Hepatocyte (in vitro differentiated cells): ENCODE results near the gene PLRG1. TPM values are rescaled to one million over a fixed set of nuclear protein-coding genes. Genes with fewer than 3 reads are reported as not detected.

Source experiments
- DNase-seq: peaks from one replicate; pipeline ENCODE4 v3.0.0-alpha.2; 2016; ENCODE audit warnings: low spot score
- H2AFZ ChIP-seq: fragments of 200-600 bp; sonication (generic); 2 replicates; pipeline ENCODE4 v1.6.0; 2016; ENCODE audit warnings: antibody characterized with exemption, mild to moderate bottlenecking
- H3K27ac ChIP-seq: fragments of 200-600 bp; sonication (generic); 2 replicates; pipeline ENCODE4 v1.5.1; 2016; ENCODE audit warnings: mild to moderate bottlenecking
- H3K27me3 ChIP-seq: fragments of 200-600 bp; sonication (generic); 2 replicates; pipeline ENCODE4 v1.6.1; 2016
- H3K36me3 ChIP-seq: fragments of 200-600 bp; sonication (generic); replicated peaks from 2 replicates; pipeline ENCODE4 v1.5.1; 2016; ENCODE audit warnings: low read depth; ENCODE audit not compliant: insufficient read depth
- H3K4me1 ChIP-seq: fragments of 200-600 bp; sonication (generic); 2 replicates; pipeline ENCODE4 v1.5.1; 2016; ENCODE audit warnings: mild to moderate bottlenecking, moderate library complexity; ENCODE audit not compliant: insufficient read depth
- H3K4me2 ChIP-seq: fragments of 200-600 bp; sonication (generic); 2 replicates; pipeline ENCODE4 v1.6.0; 2016
- H3K4me3 ChIP-seq: fragments of 200-600 bp; sonication (generic); 2 replicates; pipeline ENCODE4 v1.5.1; 2016; ENCODE audit warnings: mild to moderate bottlenecking
- H3K79me2 ChIP-seq: fragments of 200-600 bp; sonication (generic); 2 replicates; pipeline ENCODE4 v1.6.0; 2017; ENCODE audit warnings: mild to moderate bottlenecking
- H3K9me2 ChIP-seq: fragments of 200-600 bp; sonication (generic); replicated peaks from 2 replicates; pipeline ENCODE4 v1.6.0; 2017; ENCODE audit warnings: mild to moderate bottlenecking; ENCODE audit not compliant: insufficient read depth
- H3K9me3 ChIP-seq: fragments of 200-600 bp; sonication (generic); 2 replicates; pipeline ENCODE4 v1.5.1; 2016; ENCODE audit warnings: low read depth, mild to moderate bottlenecking
- H4K20me1 ChIP-seq: fragments of 200-600 bp; sonication (generic); 2 replicates; pipeline ENCODE4 v1.6.0; 2016; ENCODE audit warnings: mild to moderate bottlenecking; ENCODE audit not compliant: insufficient read depth, poor library complexity, severe bottlenecking
- CTCF ChIP-seq: fragments of 200-600 bp; sonication (generic); IDR thresholded peaks from 2 replicates; pipeline ENCODE4 v1.5.1; 2016; ENCODE audit warnings: antibody characterized with exemption, mild to moderate bottlenecking; ENCODE audit not compliant: poor library complexity
- EZH2 ChIP-seq: fragments of 200-600 bp; sonication (generic); IDR thresholded peaks from 2 replicates; pipeline ENCODE4 v1.6.1; 2016; ENCODE audit warnings: antibody characterized with exemption, mild to moderate bottlenecking, borderline replicate concordance
- EZH2phosphoT487 ChIP-seq: fragments of 200-600 bp; sonication (generic); IDR thresholded peaks from one replicate; pipeline ENCODE4 v1.6.1; 2018; ENCODE audit warnings: antibody characterized with exemption, mild to moderate bottlenecking, low read depth, moderate library complexity; ENCODE audit not compliant: unreplicated experiment, severe bottlenecking
- WGBS: methylation state at CpG from one replicate; pipeline ENCODE4 v1.1.6; 2016; ENCODE audit warnings: low lambda C conversion rate; ENCODE audit errors: missing lambda C conversion rate; 5-methylcytosine and 5-hydroxymethylcytosine counted together
- polyA plus RNA-seq: library from polyadenylated mRNA; unstranded; fragments of >200 nt; fragmentation: Nextera tagmentation; extraction: Ambion mirVana; gene quantifications from 2 replicates; pipeline ENCODE4 v1.2.1, GENCODE V29; 2016
- total RNA-seq: library from RNA; depleted of rRNA; stranded (reverse); fragments of >200 nt; gene quantifications from 2 replicates; pipeline ENCODE4 v1.2.3, GENCODE V29; 2014

Gene PLRG1
- total and polyA plus RNA-seq, 2 experiments from 2014 or later, result 54.4 to 63.9 TPM

- no peaks in the 10 kb centered on the region for H3K9me3 ChIP-seq
- TF ChIP-seq EZH2 (no peak), EZH2phosphoT487 (no peak), CTCF (no peak)
- no peaks in the 10 kb centered on the region for H3K79me2 ChIP-seq
- H4K20me1 ChIP-seq, result no peaks in the 10 kb centered on the region
- H3K9me2 ChIP-seq, result no peaks in the 10 kb centered on the region
- no peak for DNase-seq
- H3K4me1 ChIP-seq, result no peaks in the 10 kb centered on the region
- no peak overlapping the region for H2AFZ ChIP-seq
- no peak overlapping the region for H3K4me2 ChIP-seq
- no peak overlapping the region for H3K4me3 ChIP-seq
- H3K36me3 ChIP-seq, result no peaks in the 10 kb centered on the region
- WGBS, result 88% methylated on average over 10 of the region's 10 CpGs
- H3K27ac ChIP-seq, result no peak overlapping the region
- no peaks in the 10 kb centered on the region for H3K27me3 ChIP-seq
Measured at GRCh38 chr4:154585369-154586018, 35.3 kb upstream of the PLRG1 start.

DNA sequence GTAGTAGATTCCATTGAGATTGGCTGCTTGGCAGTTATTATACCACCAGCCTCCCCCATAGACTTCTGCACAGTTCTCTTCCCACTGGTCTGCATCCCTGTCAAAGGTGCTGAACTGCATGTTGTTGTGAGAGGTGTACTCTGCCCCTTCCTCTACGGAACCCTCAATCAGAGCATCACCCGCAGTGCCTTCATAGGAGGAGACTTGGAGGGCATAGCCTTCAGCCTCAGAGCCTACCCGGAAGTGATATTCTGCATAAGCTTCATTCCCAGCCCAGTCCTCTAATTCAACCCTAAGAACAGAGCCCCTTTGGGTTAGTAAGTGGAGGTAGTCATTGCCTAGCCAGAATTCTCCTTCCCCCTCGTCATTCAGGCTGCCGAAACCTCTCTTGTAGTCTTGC is 34.1 kb upstream of the PLRG1 start:
- no peak for TF ChIP-seq EZH2phosphoT487
- TF ChIP-seq EZH2, result no peak
- TF ChIP-seq CTCF, result no peak
- H3K36me3 ChIP-seq, result no peaks in the 10 kb centered on the region
- no peak overlapping the region for H2AFZ ChIP-seq
- no peaks in the 10 kb centered on the region for H3K79me2 ChIP-seq
- no peak overlapping the region for H3K4me2 ChIP-seq
- no peak overlapping the region for H3K27ac ChIP-seq
- no peak overlapping the region for H3K4me3 ChIP-seq
- no peaks in the 10 kb centered on the region for H4K20me1 ChIP-seq
- H3K4me1 ChIP-seq, result no peaks in the 10 kb centered on the region
- H3K9me2 ChIP-seq, result no peaks in the 10 kb centered on the region
- no peaks in the 10 kb centered on the region for H3K9me3 ChIP-seq
- H3K27me3 ChIP-seq, result no peaks in the 10 kb centered on the region
- WGBS, result 87% methylated on average over 5 of the region's 5 CpGs
- no peak for DNase-seq

- H3K4me2 ChIP-seq, result no peak overlapping the region
- no peaks in the 10 kb centered on the region for H4K20me1 ChIP-seq
- H3K9me3 ChIP-seq, result no peaks in the 10 kb centered on the region
- H3K79me2 ChIP-seq, result no peaks in the 10 kb centered on the region
- no peak for DNase-seq
- no peaks in the 10 kb centered on the region for H3K27me3 ChIP-seq
- H3K9me2 ChIP-seq, result no peaks in the 10 kb centered on the region
- no peaks in the 10 kb centered on the region for H3K4me1 ChIP-seq
- no peak overlapping the region for H2AFZ ChIP-seq
- no peak overlapping the region for H3K27ac ChIP-seq
- H3K4me3 ChIP-seq, result no peak overlapping the region
- H3K36me3 ChIP-seq, result no peaks in the 10 kb centered on the region
- no peak for TF ChIP-seq EZH2
- no peak for TF ChIP-seq EZH2phosphoT487
- no peak for TF ChIP-seq CTCF
Measured at GRCh38 chr4:154583677-154584076, 33.5 kb upstream of the PLRG1 start.

GRCh38 chr4:154583230-154583629 is 33.0 kb upstream of the PLRG1 start:
- no peak for DNase-seq
- H3K4me3 ChIP-seq, result no peak overlapping the region
- TF ChIP-seq EZH2phosphoT487, result no peak
- no peak for TF ChIP-seq CTCF
- TF ChIP-seq EZH2, result no peak
- H3K9me2 ChIP-seq, result no peaks in the 10 kb centered on the region
- H3K27me3 ChIP-seq, result no peaks in the 10 kb centered on the region
- 92% methylated on average over 3 of the region's 3 CpGs for WGBS
- no peaks in the 10 kb centered on the region for H3K9me3 ChIP-seq
- no peaks in the 10 kb centered on the region for H3K79me2 ChIP-seq
- no peak overlapping the region for H3K27ac ChIP-seq
- no peaks in the 10 kb centered on the region for H3K36me3 ChIP-seq
- H2AFZ ChIP-seq, result no peak overlapping the region
- no peak overlapping the region for H3K4me2 ChIP-seq
- H3K4me1 ChIP-seq, result no peaks in the 10 kb centered on the region
- no peaks in the 10 kb centered on the region for H4K20me1 ChIP-seq
